Erythroblast (primary cell): Measurements from ENCODE around the gene ALKBH1.

Experiments used
- GATA1 ChIP-seq: IDR thresholded peaks from 2 replicates; pipeline ENCODE4 v1.6.1; 2011; ENCODE audit warnings: low read depth, mild to moderate bottlenecking, control low read depth, low read length, moderate library complexity
- POLR2A ChIP-seq: IDR thresholded peaks from 2 replicates; pipeline ENCODE4 v1.6.1; 2011; ENCODE audit warnings: mild to moderate bottlenecking, low read length

DNA sequence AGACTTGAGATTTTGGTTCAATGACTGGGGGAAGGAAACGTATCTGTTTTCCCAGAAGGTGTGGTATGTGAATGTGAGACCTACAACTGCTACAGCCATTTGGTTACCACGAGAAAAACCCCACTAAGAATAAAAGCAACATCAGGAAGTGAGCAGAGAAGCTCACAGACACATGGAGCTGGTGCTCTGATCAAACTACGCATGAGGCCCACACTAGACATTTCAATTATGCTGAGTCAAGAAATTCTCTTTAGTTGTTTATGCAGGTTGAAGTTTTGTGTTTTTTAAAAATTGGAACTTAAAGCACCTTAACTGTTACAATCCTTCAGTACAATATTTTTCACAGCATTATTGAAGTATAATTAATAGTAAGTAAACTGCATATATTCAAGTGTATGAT, 82.5 kb downstream of the ALKBH1 start:
- TF ChIP-seq POLR2A, result no peak
- TF ChIP-seq GATA1, result no peak
